SK-N-SH (cell line): ENCODE data around the gene EIPR1.

Experiments used
- CHD2 ChIP-seq: fragments of 150-350 bp; IDR thresholded peaks from 2 replicates; pipeline ENCODE4 v1.6.1; 2018; ENCODE audit warnings: low read length; ENCODE audit not compliant: partially characterized antibody
- EP300 ChIP-seq, 2 experiments: IDR thresholded peaks; 2 replicates each; pipeline versions ENCODE4 v1.4.0 to v1.6.1; 2012; ENCODE audit warnings: borderline replicate concordance in 1 of 2, low read depth in 1 of 2, low read length in 1 of 2
- EZH2phosphoT487 ChIP-seq: fragments of 200-600 bp; sonication (generic); IDR thresholded peaks from 2 replicates; pipeline ENCODE4 v1.6.1; 2017; ENCODE audit warnings: low read depth, mixed run types, mild to moderate bottlenecking, antibody characterized with exemption, moderate library complexity, borderline replicate concordance
- GATA2 ChIP-seq: sonication (generic); formaldehyde crosslinking; IDR thresholded peaks from 2 replicates; pipeline ENCODE4 v1.5.0; 2020; ENCODE audit warnings: mild to moderate bottlenecking, missing genetic modification reagents
- JUND ChIP-seq: IDR thresholded peaks from 2 replicates; pipeline ENCODE4 v1.4.0; 2012
- NFIC ChIP-seq: IDR thresholded peaks from 2 replicates; pipeline ENCODE4 v1.4.0; 2012; ENCODE audit warnings: borderline replicate concordance
- RFX5 ChIP-seq: IDR thresholded peaks from 2 replicates; pipeline ENCODE4 v1.6.1; 2012; ENCODE audit warnings: mild to moderate bottlenecking, improper control_type of control experiment, low read length
- SMC3 ChIP-seq: IDR thresholded peaks from 2 replicates; pipeline ENCODE4 v1.6.1; 2012; ENCODE audit warnings: low read depth, low read length, improper control_type of control experiment
- TAF1 ChIP-seq: IDR thresholded peaks from 2 replicates; pipeline ENCODE4 v1.6.1; 2012; ENCODE audit warnings: low read depth, mild to moderate bottlenecking, low read length, moderate library complexity, borderline replicate concordance
- TEAD4 ChIP-seq: IDR thresholded peaks from 2 replicates; pipeline ENCODE4 v1.4.0; 2012; ENCODE audit warnings: mild to moderate bottlenecking, borderline replicate concordance; ENCODE audit not compliant: insufficient read depth
- YY1 ChIP-seq: IDR thresholded peaks from 2 replicates; pipeline ENCODE4 v1.4.0; 2012; ENCODE audit warnings: low read depth, mild to moderate bottlenecking
- TF ChIP-seq, protein P1 (sequence below): IDR thresholded peaks from 2 replicates; pipeline ENCODE4 v1.4.0; 2012; ENCODE audit warnings: low read depth
- TF ChIP-seq, protein P2 (sequence below): fragments of 200-600 bp; sonication (generic); IDR thresholded peaks from 2 replicates; pipeline ENCODE4 v1.6.1; 2017; ENCODE audit warnings: antibody characterized with exemption, mild to moderate bottlenecking, moderate library complexity
- TF ChIP-seq, protein P3 (sequence below): IDR thresholded peaks from 2 replicates; pipeline ENCODE4 v1.6.1; 2012; ENCODE audit warnings: mild to moderate bottlenecking, low read depth, low read length, moderate library complexity

DNA sequence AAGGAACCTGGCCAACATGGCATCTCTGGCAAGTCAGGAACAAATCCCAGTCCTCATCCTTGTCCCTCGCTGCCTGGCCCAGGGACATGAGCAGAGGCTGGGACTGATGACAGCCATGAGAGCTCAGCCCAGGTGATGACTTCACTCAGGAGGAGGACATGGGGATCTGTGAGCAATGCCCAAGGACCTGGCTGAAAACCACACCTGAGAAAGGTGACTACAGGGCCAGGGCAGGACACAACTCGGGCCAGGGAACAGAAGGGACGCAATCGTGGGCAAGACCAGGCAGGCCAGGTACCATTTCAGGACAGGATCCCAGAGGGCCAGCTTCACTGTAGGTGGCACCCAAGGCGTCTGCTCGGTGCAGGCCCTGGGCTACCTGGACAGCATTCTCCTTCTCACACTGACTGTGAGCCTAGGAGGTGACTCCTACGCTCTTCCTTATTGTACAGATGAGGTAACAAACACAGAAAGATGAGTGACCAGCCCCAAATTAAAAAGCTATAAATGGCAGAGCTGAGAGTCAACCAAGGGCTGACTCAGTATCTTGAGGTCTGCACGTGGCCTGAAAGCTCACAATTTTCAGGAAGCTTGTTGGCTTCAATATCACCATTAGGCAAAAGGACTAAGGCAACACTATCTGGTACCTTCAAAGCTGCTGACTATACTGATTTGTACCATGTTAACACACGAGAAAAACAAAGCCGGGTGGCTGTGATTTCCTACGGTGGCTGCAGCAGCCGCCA, 141.1 kb downstream of the EIPR1 start:
- TF ChIP-seq JUND (no peak), YY1 (no peak), RFX5 (no peak), EZH2phosphoT487 (no peak), NFIC (no peak), GATA2 (no peak), SMC3 (no peak), TAF1 (no peak), EP300 (IDR thresholded peaks at IDR 0.05; ENCODE audit: borderline replicate concordance in 1 of 2, low read depth in 1 of 2, low read length in 1 of 2) (no peak), TEAD4 (no peak), CHD2 (no peak)
- TF ChIP-seq, protein P1, sequence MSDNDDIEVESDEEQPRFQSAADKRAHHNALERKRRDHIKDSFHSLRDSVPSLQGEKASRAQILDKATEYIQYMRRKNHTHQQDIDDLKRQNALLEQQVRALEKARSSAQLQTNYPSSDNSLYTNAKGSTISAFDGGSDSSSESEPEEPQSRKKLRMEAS = no peak
- TF ChIP-seq, protein P2, sequence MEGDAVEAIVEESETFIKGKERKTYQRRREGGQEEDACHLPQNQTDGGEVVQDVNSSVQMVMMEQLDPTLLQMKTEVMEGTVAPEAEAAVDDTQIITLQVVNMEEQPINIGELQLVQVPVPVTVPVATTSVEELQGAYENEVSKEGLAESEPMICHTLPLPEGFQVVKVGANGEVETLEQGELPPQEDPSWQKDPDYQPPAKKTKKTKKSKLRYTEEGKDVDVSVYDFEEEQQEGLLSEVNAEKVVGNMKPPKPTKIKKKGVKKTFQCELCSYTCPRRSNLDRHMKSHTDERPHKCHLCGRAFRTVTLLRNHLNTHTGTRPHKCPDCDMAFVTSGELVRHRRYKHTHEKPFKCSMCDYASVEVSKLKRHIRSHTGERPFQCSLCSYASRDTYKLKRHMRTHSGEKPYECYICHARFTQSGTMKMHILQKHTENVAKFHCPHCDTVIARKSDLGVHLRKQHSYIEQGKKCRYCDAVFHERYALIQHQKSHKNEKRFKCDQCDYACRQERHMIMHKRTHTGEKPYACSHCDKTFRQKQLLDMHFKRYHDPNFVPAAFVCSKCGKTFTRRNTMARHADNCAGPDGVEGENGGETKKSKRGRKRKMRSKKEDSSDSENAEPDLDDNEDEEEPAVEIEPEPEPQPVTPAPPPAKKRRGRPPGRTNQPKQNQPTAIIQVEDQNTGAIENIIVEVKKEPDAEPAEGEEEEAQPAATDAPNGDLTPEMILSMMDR = no peak
- TF ChIP-seq, protein P3, sequence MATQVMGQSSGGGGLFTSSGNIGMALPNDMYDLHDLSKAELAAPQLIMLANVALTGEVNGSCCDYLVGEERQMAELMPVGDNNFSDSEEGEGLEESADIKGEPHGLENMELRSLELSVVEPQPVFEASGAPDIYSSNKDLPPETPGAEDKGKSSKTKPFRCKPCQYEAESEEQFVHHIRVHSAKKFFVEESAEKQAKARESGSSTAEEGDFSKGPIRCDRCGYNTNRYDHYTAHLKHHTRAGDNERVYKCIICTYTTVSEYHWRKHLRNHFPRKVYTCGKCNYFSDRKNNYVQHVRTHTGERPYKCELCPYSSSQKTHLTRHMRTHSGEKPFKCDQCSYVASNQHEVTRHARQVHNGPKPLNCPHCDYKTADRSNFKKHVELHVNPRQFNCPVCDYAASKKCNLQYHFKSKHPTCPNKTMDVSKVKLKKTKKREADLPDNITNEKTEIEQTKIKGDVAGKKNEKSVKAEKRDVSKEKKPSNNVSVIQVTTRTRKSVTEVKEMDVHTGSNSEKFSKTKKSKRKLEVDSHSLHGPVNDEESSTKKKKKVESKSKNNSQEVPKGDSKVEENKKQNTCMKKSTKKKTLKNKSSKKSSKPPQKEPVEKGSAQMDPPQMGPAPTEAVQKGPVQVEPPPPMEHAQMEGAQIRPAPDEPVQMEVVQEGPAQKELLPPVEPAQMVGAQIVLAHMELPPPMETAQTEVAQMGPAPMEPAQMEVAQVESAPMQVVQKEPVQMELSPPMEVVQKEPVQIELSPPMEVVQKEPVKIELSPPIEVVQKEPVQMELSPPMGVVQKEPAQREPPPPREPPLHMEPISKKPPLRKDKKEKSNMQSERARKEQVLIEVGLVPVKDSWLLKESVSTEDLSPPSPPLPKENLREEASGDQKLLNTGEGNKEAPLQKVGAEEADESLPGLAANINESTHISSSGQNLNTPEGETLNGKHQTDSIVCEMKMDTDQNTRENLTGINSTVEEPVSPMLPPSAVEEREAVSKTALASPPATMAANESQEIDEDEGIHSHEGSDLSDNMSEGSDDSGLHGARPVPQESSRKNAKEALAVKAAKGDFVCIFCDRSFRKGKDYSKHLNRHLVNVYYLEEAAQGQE = no peak
